Measurements from ENCODE around the gene MBD2.
"Not testable (repeated sequence)": the region's sequence is repeated elsewhere in the genome, so short reads cannot be mapped to it uniquely, and the experiment has no call there.

- TF ChIP-seq EZH2phosphoT487 (IDR thresholded peaks at IDR 0.05; ENCODE audit: borderline replicate concordance, low read depth, low read length); CTCF (conservative IDR thresholded peaks at IDR 0.05; ENCODE audit: low read length): not testable (repeated sequence)
Observed at GRCh38 chr18:54218803-54219202, 5.7 kb downstream of the MBD2 start.
